ENCODE results near the gene LANCL3. TPM values are rescaled to one million over a fixed set of nuclear protein-coding genes. Genes with fewer than 3 reads are reported as not detected.

The LANCL3 gene
- total and polyA plus RNA-seq, 2 donors (not counting 1 experiment from before 2014, with no cell fraction given) = 0.04 to 0.12 TPM

GRCh38 chrX:37666516-37666915 is 95.1 kb downstream of the LANCL3 start:
- no peak overlapping the region for H3K9ac ChIP-seq (ENCODE audit: low read length)
- POLR2A ChIA-PET = no interaction called here
- CTCF ChIA-PET = no interaction called here
- TF ChIP-seq EZH2 (IDR thresholded peaks at IDR 0.05; ENCODE audit: borderline replicate concordance, insufficient read depth, low read depth, low read length, poor library complexity, severe bottlenecking) = no peak
- TF ChIP-seq CTCF (IDR thresholded peaks at IDR 0.05) = no peak
- H3K4me1 ChIP-seq (ENCODE audit: control insufficient read depth in 2 of 2, insufficient read depth in 2 of 2, low read length in 2 of 2) = no peaks in the 10 kb centered on the region
- ATAC-seq (ENCODE audit: low read depth) (no peak), DNase-seq (no peak)
- Mint-ChIP-seq H3K27me3 (no peaks in the 10 kb centered on the region), H3K4me3 (no peak overlapping the region), H3K27ac (no peak overlapping the region), H3K9me3 (ENCODE audit: insufficient read depth) (peaks cover 3% of the 10 kb centered on the region), H3K4me1 (no peaks in the 10 kb centered on the region)
- no peak overlapping the region for H3K27ac ChIP-seq (ENCODE audit: low read length in 2 of 2)
- no peak overlapping the region for H2AFZ ChIP-seq (ENCODE audit: insufficient read depth, low read depth, low read length, poor library complexity, severe bottlenecking)
- no peaks in the 10 kb centered on the region for H3K36me3 ChIP-seq (replicated peaks in 1 of 2; ENCODE audit: control extremely low read depth in 1 of 2, control insufficient read depth in 1 of 2, extremely low read depth in 1 of 2, insufficient read depth in 2 of 2, low read length in 1 of 2)
- intact Hi-C loops (cut with micrococcal nuclease) = no loop called here
- H3K79me2 ChIP-seq (ENCODE audit: control insufficient read depth, insufficient read depth, low read length) = no peaks in the 10 kb centered on the region
- H3K4me2 ChIP-seq (replicated peaks; ENCODE audit: low read depth, low read length, poor library complexity, severe bottlenecking) = no peak overlapping the region
- H3K27me3 ChIP-seq (replicated peaks in 1 of 4; ENCODE audit: control extremely low read depth in 1 of 4, control insufficient read depth in 3 of 4, insufficient read depth in 4 of 4, low read length in 3 of 4) = no peaks in the 10 kb centered on the region
- no peaks in the 10 kb centered on the region for H4K20me1 ChIP-seq (ENCODE audit: control insufficient read depth, insufficient read depth, low read length, poor library complexity, severe bottlenecking)
- no peaks in the 10 kb centered on the region for H3K9me3 ChIP-seq (ENCODE audit: control extremely low read depth in 1 of 3, control insufficient read depth in 2 of 3, insufficient read depth in 1 of 3, low read length in 2 of 3)
- H3K4me3 ChIP-seq (ENCODE audit: control extremely low read depth in 1 of 5, extremely low read depth in 1 of 5, insufficient read depth in 1 of 5, low read depth in 2 of 5, low read length in 4 of 5) = no peak overlapping the region

GRCh38 chrX:37667141-37667540 is 95.7 kb downstream of the LANCL3 start:
- H3K9ac ChIP-seq (ENCODE audit: low read length) = no peak overlapping the region
- no peak for ATAC-seq (ENCODE audit: low read depth)
- H3K9me3 ChIP-seq (ENCODE audit: control extremely low read depth in 1 of 3, control insufficient read depth in 2 of 3, insufficient read depth in 1 of 3, low read length in 2 of 3) = no peaks in the 10 kb centered on the region
- intact Hi-C loops (cut with micrococcal nuclease) = no loop called here
- WGBS (ENCODE audit: insufficient coverage) = 95% methylated on average over 3 of the region's 6 CpGs
- no peaks in the 10 kb centered on the region for H3K79me2 ChIP-seq (ENCODE audit: control insufficient read depth, insufficient read depth, low read length)
- H3K9me3 Mint-ChIP-seq (ENCODE audit: insufficient read depth) = peaks cover 3% of the 10 kb centered on the region
- no peak overlapping the region for H3K27ac Mint-ChIP-seq
- CTCF ChIA-PET = no interaction called here
- H3K4me3 ChIP-seq (ENCODE audit: control extremely low read depth in 1 of 5, extremely low read depth in 1 of 5, insufficient read depth in 1 of 5, low read depth in 2 of 5, low read length in 4 of 5) = no peak overlapping the region
- H2AFZ ChIP-seq (ENCODE audit: insufficient read depth, low read depth, low read length, poor library complexity, severe bottlenecking) = no peak overlapping the region
- H4K20me1 ChIP-seq (ENCODE audit: control insufficient read depth, insufficient read depth, low read length, poor library complexity, severe bottlenecking) = no peaks in the 10 kb centered on the region
- H3K36me3 ChIP-seq (replicated peaks in 1 of 2; ENCODE audit: control extremely low read depth in 1 of 2, control insufficient read depth in 1 of 2, extremely low read depth in 1 of 2, insufficient read depth in 2 of 2, low read length in 1 of 2) = no peaks in the 10 kb centered on the region
- H3K4me3 Mint-ChIP-seq = no peak overlapping the region
- no peak overlapping the region for H3K4me2 ChIP-seq (replicated peaks; ENCODE audit: low read depth, low read length, poor library complexity, severe bottlenecking)
- POLR2A ChIA-PET = no interaction called here
- no peaks in the 10 kb centered on the region for H3K27me3 ChIP-seq (replicated peaks in 1 of 4; ENCODE audit: control extremely low read depth in 1 of 4, control insufficient read depth in 3 of 4, insufficient read depth in 4 of 4, low read length in 3 of 4)
- TF ChIP-seq CTCF (IDR thresholded peaks at IDR 0.05) (no peak), EZH2 (IDR thresholded peaks at IDR 0.05; ENCODE audit: borderline replicate concordance, insufficient read depth, low read depth, low read length, poor library complexity, severe bottlenecking) (no peak)
- no peaks in the 10 kb centered on the region for H3K4me1 Mint-ChIP-seq
- no peaks in the 10 kb centered on the region for H3K4me1 ChIP-seq (ENCODE audit: control insufficient read depth in 2 of 2, insufficient read depth in 2 of 2, low read length in 2 of 2)
- no peak overlapping the region for H3K27ac ChIP-seq (ENCODE audit: low read length in 2 of 2)
- H3K27me3 Mint-ChIP-seq = no peaks in the 10 kb centered on the region
- no peak for DNase-seq

Measured in B cell (primary cell).